HEK293 (cell line): ENCODE results near the gene LRRC23.
"Not testable (repeated sequence)": the region's sequence is repeated elsewhere in the genome, so short reads cannot be mapped to it uniquely, and the experiment has no call there.

Source experiments
- CTCF ChIA-PET: fragments of 350-600 bp; formaldehyde crosslinking; extraction: SDS; loops from one replicate; lab custom pipeline; 2021; ENCODE audit warnings: antibody characterized with exemption; lab: Yijun Ruan, JAX
- POLR2A ChIA-PET: fragments of 300-600 bp; formaldehyde crosslinking; extraction: SDS; loops from one replicate; lab custom pipeline; 2020; ENCODE audit warnings: antibody characterized with exemption, inconsistent platforms; lab: Yijun Ruan, JAX
- H3K27ac ChIP-seq: fragments of 200-500 bp; sonication (Bioruptor generic); 2 replicates; pipeline ENCODE4 v1.5.1; 2014; ENCODE audit warnings: low read depth, low read length, control low read depth, inconsistent platforms; ENCODE audit errors: extremely low read depth
- H3K36me3 ChIP-seq, 2 experiments: fragments of 200-500 bp in 1 of 2; sonication (Bioruptor generic) in 1 of 2; 1 replicate in 1 of 2; 2 replicates in 1 of 2; pipeline ENCODE4 v1.5.1; 2014 to 2017; ENCODE audit warnings: inconsistent platforms in 2 of 2, low read length in 2 of 2; ENCODE audit not compliant: control insufficient read depth in 2 of 2, insufficient read depth in 1 of 2
- H3K4me1 ChIP-seq: fragments of 200-500 bp; sonication (Bioruptor generic); 2 replicates; pipeline ENCODE4 v1.5.1; 2014; ENCODE audit warnings: mild to moderate bottlenecking, low read length, inconsistent platforms; ENCODE audit not compliant: control insufficient read depth, insufficient read depth
- H3K4me3 ChIP-seq: 2 replicates; pipeline ENCODE4 v1.5.1; 2011; ENCODE audit warnings: low read depth, mild to moderate bottlenecking, control low read depth, low read length, moderate library complexity
- H3K9me3 ChIP-seq: fragments of 200-500 bp; sonication (Bioruptor generic); 2 replicates; pipeline ENCODE4 v1.5.1; 2014; ENCODE audit warnings: low read depth, low read length, inconsistent platforms; ENCODE audit not compliant: control insufficient read depth, insufficient read depth
- BCL6B ChIP-seq: fragments of 450-650 bp; formaldehyde crosslinking; IDR thresholded peaks from 2 replicates; pipeline ENCODE4 v1.5.1; 2017; ENCODE audit warnings: missing biosample characterization, missing genetic modification characterization
- KLF1 ChIP-seq: fragments of 450-650 bp; formaldehyde crosslinking; IDR thresholded peaks from 2 replicates; pipeline ENCODE4 v1.5.1; 2016; ENCODE audit warnings: missing biosample characterization, missing genetic modification characterization
- ZBTB20 ChIP-seq: fragments of 450-650 bp; formaldehyde crosslinking; IDR thresholded peaks from 2 replicates; pipeline ENCODE4 v1.5.1; 2016; ENCODE audit warnings: missing biosample characterization, missing genetic modification characterization
- ZFP37 ChIP-seq: fragments of 450-650 bp; formaldehyde crosslinking; IDR thresholded peaks from 2 replicates; pipeline ENCODE4 v1.5.1; 2016; ENCODE audit warnings: missing biosample characterization, missing genetic modification characterization
- ZNF121 ChIP-seq: fragments of 450-650 bp; formaldehyde crosslinking; IDR thresholded peaks from 2 replicates; pipeline ENCODE4 v1.5.1; 2016; ENCODE audit warnings: missing biosample characterization, missing genetic modification characterization
- ZNF157 ChIP-seq: fragments of 450-650 bp; formaldehyde crosslinking; IDR thresholded peaks from 2 replicates; pipeline ENCODE4 v1.5.1; 2016; ENCODE audit warnings: missing biosample characterization, missing genetic modification characterization
- ZNF175 ChIP-seq: fragments of 450-650 bp; formaldehyde crosslinking; IDR thresholded peaks from 2 replicates; pipeline ENCODE4 v1.5.1; 2016; ENCODE audit warnings: missing biosample characterization, missing genetic modification characterization
- ZNF311 ChIP-seq: fragments of 450-650 bp; formaldehyde crosslinking; IDR thresholded peaks from 2 replicates; pipeline ENCODE4 v1.5.1; 2017; ENCODE audit warnings: missing biosample characterization, missing genetic modification characterization, borderline replicate concordance
- ZNF335 ChIP-seq: fragments of 450-650 bp; formaldehyde crosslinking; conservative IDR thresholded peaks from 2 replicates; pipeline ENCODE4 v1.5.1; 2016; ENCODE audit warnings: missing biosample characterization, missing genetic modification characterization
- ZNF544 ChIP-seq: fragments of 450-650 bp; formaldehyde crosslinking; IDR thresholded peaks from 2 replicates; pipeline ENCODE4 v1.5.0; 2017; ENCODE audit warnings: missing biosample characterization, missing genetic modification characterization
- ZNF548 ChIP-seq: fragments of 450-650 bp; formaldehyde crosslinking; IDR thresholded peaks from 2 replicates; pipeline ENCODE4 v1.5.1; 2016; ENCODE audit warnings: missing biosample characterization, missing genetic modification characterization
- ZNF596 ChIP-seq: fragments of 450-650 bp; IDR thresholded peaks from 2 replicates; pipeline ENCODE4 v1.5.0; 2018; ENCODE audit warnings: missing biosample characterization, mild to moderate bottlenecking, missing genetic modification characterization, moderate library complexity
- ZNF600 ChIP-seq: fragments of 450-650 bp; formaldehyde crosslinking; IDR thresholded peaks from 2 replicates; pipeline ENCODE4 v1.5.1; 2016; ENCODE audit warnings: missing biosample characterization, missing genetic modification characterization
- ZNF768 ChIP-seq: fragments of 450-650 bp; formaldehyde crosslinking; IDR thresholded peaks from 2 replicates; pipeline ENCODE4 v1.5.1; 2018; ENCODE audit warnings: missing biosample characterization, mild to moderate bottlenecking, missing genetic modification characterization
- ZNF785 ChIP-seq: fragments of 450-650 bp; formaldehyde crosslinking; IDR thresholded peaks from 2 replicates; pipeline ENCODE4 v1.5.1; 2016; ENCODE audit warnings: missing biosample characterization, missing genetic modification characterization
- ZNF837 ChIP-seq: fragments of 450-650 bp; formaldehyde crosslinking; IDR thresholded peaks from 2 replicates; pipeline ENCODE4 v1.5.1; 2016; ENCODE audit warnings: missing biosample characterization, missing genetic modification characterization
- TF ChIP-seq, protein P1 (sequence below): fragments of 450-650 bp; formaldehyde crosslinking; IDR thresholded peaks from 2 replicates; pipeline ENCODE4 v1.5.1; 2016; ENCODE audit warnings: missing biosample characterization, missing genetic modification characterization

The LRRC23 gene

DNA sequence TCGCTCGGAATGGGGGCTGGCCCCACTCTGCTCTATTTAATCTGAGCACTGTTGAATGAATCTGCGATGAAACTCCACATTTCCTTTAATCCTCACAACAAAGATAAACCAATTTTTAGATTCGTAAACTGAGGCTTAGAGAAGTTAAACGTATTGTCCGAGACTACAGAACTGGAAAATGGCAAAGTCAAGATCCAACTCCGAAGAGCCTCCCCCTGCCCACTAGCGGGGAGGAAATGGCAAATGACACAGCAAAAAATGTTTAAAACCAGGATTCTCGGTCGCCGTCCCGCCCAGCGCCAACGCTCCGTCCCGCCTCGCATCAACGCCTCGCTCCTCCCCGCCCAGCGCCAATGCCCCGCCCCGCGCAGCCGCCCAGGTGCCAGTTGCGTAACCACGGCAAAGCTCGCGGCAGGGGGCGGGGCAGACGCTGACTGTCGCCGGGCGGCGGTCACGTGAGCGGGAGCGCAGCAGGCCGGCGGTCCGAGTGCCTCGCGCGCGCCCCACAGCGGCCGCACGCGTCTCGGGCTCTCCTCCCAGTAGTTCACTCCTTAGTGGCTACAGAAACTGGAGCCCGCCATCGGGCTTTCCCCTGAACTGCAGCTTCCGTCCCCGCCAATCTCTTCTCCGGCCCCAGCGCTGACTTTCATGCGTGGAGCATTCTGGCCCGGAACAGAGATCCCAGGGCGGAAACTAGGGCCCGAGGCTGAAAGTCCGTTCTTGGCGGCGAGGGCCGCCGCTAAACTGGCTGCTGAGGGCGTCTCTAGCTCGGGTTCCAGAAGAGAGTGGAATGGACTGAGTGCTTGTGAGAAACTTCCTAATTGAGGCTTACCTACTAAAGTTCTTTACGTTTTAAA is 13.6 kb upstream of the LRRC23 start (continued):
- TF ChIP-seq ZNF548 (no peak), ZNF175 (tag by site-specific recombination) (no peak), BCL6B (tag by site-specific recombination) (no peak)

DNA sequence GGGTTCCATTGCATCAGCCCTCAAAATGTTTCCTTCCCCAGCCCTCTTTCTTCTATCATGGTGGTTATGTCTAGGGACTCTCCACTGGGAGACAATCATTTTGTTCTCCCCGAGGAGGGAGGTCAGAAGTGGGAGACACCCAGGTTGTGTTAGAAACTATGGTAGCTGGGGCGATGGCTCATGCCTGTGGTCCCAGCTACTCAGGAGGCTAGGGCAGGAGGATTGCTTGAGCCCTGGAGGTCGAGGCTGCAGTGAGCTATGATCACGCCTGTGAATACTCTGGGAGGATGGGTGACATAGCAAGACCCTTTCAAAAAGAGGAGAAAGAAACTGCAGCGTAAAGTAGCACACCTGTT is 13.0 kb upstream of the LRRC23 start:
- no peaks in the 10 kb centered on the region for H3K9me3 ChIP-seq
- CTCF ChIA-PET: interaction anchor here (0.6 to 2.4 kb wide), 23 partner anchors 10 to 202 kb away, joined by 3 to 35 read pairs (median 5); partner anchors contain the start of genes C12orf57, RNU7-1 and SPSB2
- peak overlapping the region; percentile 30; the same call in 1 of the 2 replicates for H3K4me3 ChIP-seq
- peak overlapping the region; percentile 61 for H3K27ac ChIP-seq
- TF ChIP-seq ZNF544 (tag by site-specific recombination) (no peak), ZNF768 (tag by site-specific recombination) (no peak), ZNF157 (tag by site-specific recombination) (no peak), ZNF311 (no peak), ZFP37 (tag by site-specific recombination) (no peak), ZNF600 (tag by site-specific recombination) (no peak), ZNF596 (tag by site-specific recombination) (no peak), ZNF335 (tag by site-specific recombination) (no peak), KLF1 (tag by site-specific recombination) (no peak), ZNF785 (tag by site-specific recombination) (no peak), ZBTB20 (tag by site-specific recombination) (no peak), ZNF837 (tag by site-specific recombination) (no peak)
- TF ChIP-seq, protein P1, sequence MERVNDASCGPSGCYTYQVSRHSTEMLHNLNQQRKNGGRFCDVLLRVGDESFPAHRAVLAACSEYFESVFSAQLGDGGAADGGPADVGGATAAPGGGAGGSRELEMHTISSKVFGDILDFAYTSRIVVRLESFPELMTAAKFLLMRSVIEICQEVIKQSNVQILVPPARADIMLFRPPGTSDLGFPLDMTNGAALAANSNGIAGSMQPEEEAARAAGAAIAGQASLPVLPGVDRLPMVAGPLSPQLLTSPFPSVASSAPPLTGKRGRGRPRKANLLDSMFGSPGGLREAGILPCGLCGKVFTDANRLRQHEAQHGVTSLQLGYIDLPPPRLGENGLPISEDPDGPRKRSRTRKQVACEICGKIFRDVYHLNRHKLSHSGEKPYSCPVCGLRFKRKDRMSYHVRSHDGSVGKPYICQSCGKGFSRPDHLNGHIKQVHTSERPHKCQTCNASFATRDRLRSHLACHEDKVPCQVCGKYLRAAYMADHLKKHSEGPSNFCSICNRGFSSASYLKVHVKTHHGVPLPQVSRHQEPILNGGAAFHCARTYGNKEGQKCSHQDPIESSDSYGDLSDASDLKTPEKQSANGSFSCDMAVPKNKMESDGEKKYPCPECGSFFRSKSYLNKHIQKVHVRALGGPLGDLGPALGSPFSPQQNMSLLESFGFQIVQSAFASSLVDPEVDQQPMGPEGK: no peak
- TF ChIP-seq, all 188 proteins: peak for 0
- POLR2A ChIA-PET: interaction anchor here (0.6 to 2.8 kb wide), 21 partner anchors 10 to 282 kb away, joined by 3 to 56 read pairs (median 6); partner anchors contain the start of genes C12orf57, CDCA3, ENO2 and LRRC23
- Histone ChIP-seq H3K36me3 (no peaks in the 10 kb centered on the region), H3K4me1 (no peaks in the 10 kb centered on the region)

DNA sequence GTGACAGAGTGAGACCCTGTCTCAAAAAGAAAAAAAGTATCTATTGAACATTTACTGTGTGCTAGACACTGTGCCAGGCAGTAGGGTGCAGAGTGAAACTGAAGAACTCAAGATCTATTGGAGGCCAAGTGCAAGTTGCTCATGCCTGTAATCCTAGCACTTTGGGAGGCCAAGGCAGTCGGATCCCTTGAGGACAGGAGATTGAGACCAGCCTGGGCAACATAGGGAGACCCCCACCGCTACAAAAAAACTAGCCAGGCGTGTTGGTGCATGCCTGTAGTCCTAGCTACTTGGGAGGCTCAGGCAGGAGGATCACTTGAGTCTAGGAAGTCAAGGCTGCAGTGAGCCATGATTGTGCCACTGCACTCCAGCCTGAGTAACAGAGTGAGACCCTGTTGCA is 11.9 kb upstream of the LRRC23 start:
- H3K36me3 ChIP-seq, H3K9me3 ChIP-seq, H3K27ac ChIP-seq, H3K4me1 ChIP-seq, H3K4me3 ChIP-seq: not testable (repeated sequence)
- ChIA-PET CTCF (interaction anchor here (1.0 to 2.4 kb wide), 6 partner anchors 17 to 217 kb away, joined by 3 to 35 read pairs (median 8); partner anchors contain the start of genes C12orf57, C1RL, RNU7-1 and SPSB2), POLR2A (interaction anchor here (0.7 to 2.8 kb wide), 3 partner anchors 20 to 278 kb away, joined by 5 to 56 read pairs (median 18); partner anchors contain the start of genes SPSB2 and TPI1)
- peak; percentile 46; the same call in 1 of the 2 replicates for TF ChIP-seq ZNF121 (tag by site-specific recombination)
